Activated B cell treated with CpG ODN at 0.5 μM for 24 hours (primary cell): ENCODE data around the gene PTH1R. TPM values are rescaled to one million over a fixed set of nuclear protein-coding genes. Genes with fewer than 3 reads are reported as not detected.

Experiments
- ATAC-seq: fragments of 200-7000 bp; cut with Tn5 transposase; one replicate; pipeline ENCODE4 v1.10.0; 2021; ENCODE audit warnings: low read depth, mild to moderate bottlenecking, moderate library complexity
- CTCF ChIA-PET: fragments of 350-600 bp; sonication (Branson Sonifier 250); formaldehyde crosslinking; loops from one replicate; lab custom pipeline; 2021; ENCODE audit warnings: antibody characterized with exemption; lab: Charles Lee
- POLR2A ChIA-PET: fragments of 350-600 bp; sonication (Branson Sonifier 250); formaldehyde crosslinking; loops from one replicate; lab custom pipeline; 2021; ENCODE audit warnings: antibody characterized with exemption; lab: Charles Lee
- DNase-seq: peaks from one replicate; pipeline ENCODE4 v3.0.0; 2022
- H3K27ac Mint-ChIP-seq: one replicate; pipeline ENCODE4 v1.8.0; 2020; ENCODE audit warnings: mixed read lengths
- H3K27me3 Mint-ChIP-seq: one replicate; pipeline ENCODE4 v1.8.0; 2021; ENCODE audit warnings: mixed read lengths
- H3K36me3 Mint-ChIP-seq: one replicate; pipeline ENCODE4 v1.8.0; 2021; ENCODE audit warnings: low read depth, mixed read lengths
- H3K4me1 Mint-ChIP-seq: one replicate; pipeline ENCODE4 v1.8.0; 2021; ENCODE audit warnings: mixed read lengths
- H3K4me3 Mint-ChIP-seq: one replicate; pipeline ENCODE4 v1.8.0; 2020; ENCODE audit warnings: mild to moderate bottlenecking, mixed read lengths
- H3K9me3 Mint-ChIP-seq: one replicate; pipeline ENCODE4 v1.8.0; 2020; ENCODE audit warnings: mixed read lengths
- intact Hi-C: fragments of 100-400 bp; cut with micrococcal nuclease; formaldehyde crosslinking; loops from one replicate; pipeline ENCODE4 v1.15.1; 2024
- total RNA-seq: library from RNA; stranded (reverse); gene quantifications from 2 replicates; pipeline ENCODE4 v1.2.3, GENCODE V29; 2022
- TF ChIP-seq, protein P1 (sequence below): fragments of 200-600 bp; IDR thresholded peaks from one replicate; pipeline ENCODE4 v1.8.0; 2022; ENCODE audit warnings: antibody characterized with exemption, mild to moderate bottlenecking

Gene PTH1R
- total RNA-seq, 1 donor from 2014 or later: not detected

DNA sequence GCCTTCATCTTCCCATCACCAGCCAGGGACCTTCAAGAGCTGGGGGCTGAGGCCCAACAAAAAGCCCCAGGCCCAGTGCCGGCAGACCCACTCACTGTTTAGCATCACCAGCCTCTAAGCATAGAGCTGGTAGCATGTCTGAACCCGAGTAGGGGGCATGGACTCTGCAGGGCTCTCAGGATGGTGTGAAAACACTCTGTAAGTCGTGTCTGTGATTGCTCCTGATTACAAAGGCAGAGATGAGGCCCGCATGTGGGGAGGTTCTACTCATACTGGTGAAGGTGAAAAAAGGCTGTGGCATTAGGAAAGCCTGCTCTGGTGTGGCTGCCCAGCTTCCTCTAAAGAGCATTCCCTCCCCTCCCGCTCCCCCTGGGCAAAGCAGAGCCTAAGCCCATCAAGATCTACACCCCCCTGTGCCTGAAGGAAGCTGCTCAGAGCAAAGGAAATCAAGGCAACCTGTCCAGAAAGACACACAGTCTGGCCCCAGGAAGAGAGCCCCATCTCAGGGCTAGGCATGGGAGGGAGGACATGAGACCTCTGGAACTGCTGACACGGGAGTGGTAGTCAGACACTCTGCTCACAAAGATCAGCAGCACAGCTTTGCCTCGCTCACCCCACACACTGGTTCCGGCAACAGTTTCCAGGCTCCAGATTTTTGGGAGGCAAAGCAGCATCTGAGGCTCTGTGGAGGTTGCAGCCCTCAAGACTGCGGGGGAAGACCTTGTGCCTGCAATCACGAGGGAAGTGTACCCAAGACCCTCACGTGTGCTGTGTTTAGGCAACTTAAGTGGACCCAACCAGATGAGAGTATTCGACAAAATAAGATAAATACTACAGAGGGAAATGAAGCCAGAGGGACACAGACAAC lies 62.3 kb downstream of the PTH1R start:
- H3K27ac Mint-ChIP-seq: peak overlapping the region; percentile 78
- TF ChIP-seq, protein P1, sequence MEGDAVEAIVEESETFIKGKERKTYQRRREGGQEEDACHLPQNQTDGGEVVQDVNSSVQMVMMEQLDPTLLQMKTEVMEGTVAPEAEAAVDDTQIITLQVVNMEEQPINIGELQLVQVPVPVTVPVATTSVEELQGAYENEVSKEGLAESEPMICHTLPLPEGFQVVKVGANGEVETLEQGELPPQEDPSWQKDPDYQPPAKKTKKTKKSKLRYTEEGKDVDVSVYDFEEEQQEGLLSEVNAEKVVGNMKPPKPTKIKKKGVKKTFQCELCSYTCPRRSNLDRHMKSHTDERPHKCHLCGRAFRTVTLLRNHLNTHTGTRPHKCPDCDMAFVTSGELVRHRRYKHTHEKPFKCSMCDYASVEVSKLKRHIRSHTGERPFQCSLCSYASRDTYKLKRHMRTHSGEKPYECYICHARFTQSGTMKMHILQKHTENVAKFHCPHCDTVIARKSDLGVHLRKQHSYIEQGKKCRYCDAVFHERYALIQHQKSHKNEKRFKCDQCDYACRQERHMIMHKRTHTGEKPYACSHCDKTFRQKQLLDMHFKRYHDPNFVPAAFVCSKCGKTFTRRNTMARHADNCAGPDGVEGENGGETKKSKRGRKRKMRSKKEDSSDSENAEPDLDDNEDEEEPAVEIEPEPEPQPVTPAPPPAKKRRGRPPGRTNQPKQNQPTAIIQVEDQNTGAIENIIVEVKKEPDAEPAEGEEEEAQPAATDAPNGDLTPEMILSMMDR: no peak
- intact Hi-C loops: loop anchor here (2.0 kb wide), 1 partner anchor 13 kb away; no protein-coding TSS in a partner anchor
- POLR2A ChIA-PET: interaction anchor here (1.3 to 2.4 kb wide), 3 partner anchors 9 to 36 kb away, joined by 3 to 8 read pairs (median 5); no protein-coding TSS in a partner anchor
- H3K4me1 Mint-ChIP-seq: peaks cover 88% of the 10 kb centered on the region
- H3K27me3 Mint-ChIP-seq: no peaks in the 10 kb centered on the region
- no peak overlapping the region for H3K4me3 Mint-ChIP-seq
- H3K36me3 Mint-ChIP-seq: peaks cover 73% of the 10 kb centered on the region
- ATAC-seq (no peak), DNase-seq (no peak)
- CTCF ChIA-PET: interaction anchor here (1.2 kb wide), 1 partner anchor 9 kb away, joined by 4 read pairs; no protein-coding TSS in a partner anchor
- H3K9me3 Mint-ChIP-seq: no peaks in the 10 kb centered on the region

DNA sequence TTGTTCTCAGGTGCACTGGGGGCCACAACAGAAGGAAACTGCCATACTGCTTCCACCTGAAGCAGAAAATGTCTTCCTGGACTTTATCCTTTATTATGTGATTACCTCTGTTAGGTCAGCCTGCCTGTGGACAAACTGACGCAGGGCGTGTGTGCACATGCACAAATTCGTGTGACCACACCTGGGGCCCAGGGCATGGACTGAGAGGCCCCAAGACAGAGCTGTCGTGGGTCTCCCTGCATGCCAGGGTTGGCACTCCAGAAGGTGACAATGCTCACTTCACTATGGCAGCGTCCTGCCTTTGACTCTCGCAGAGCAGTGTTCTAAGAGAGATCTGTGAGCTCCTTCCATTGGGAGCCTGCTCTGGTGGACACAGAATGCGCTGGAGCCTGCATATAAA lies 64.6 kb downstream of the PTH1R start:
- POLR2A ChIA-PET: interaction anchor here (0.9 kb wide), 1 partner anchor 17 kb away, joined by 4 read pairs; no protein-coding TSS in a partner anchor
- DNase-seq (no peak), ATAC-seq (no peak)
- Mint-ChIP-seq H3K4me3 (no peak overlapping the region), H3K9me3 (no peaks in the 10 kb centered on the region), H3K4me1 (peaks cover 92% of the 10 kb centered on the region), H3K27ac (no peak overlapping the region), H3K36me3 (peaks cover 75% of the 10 kb centered on the region), H3K27me3 (no peaks in the 10 kb centered on the region)
- intact Hi-C loops: no loop called here
- TF ChIP-seq, protein P1: no peak
- CTCF ChIA-PET: no interaction called here

DNA sequence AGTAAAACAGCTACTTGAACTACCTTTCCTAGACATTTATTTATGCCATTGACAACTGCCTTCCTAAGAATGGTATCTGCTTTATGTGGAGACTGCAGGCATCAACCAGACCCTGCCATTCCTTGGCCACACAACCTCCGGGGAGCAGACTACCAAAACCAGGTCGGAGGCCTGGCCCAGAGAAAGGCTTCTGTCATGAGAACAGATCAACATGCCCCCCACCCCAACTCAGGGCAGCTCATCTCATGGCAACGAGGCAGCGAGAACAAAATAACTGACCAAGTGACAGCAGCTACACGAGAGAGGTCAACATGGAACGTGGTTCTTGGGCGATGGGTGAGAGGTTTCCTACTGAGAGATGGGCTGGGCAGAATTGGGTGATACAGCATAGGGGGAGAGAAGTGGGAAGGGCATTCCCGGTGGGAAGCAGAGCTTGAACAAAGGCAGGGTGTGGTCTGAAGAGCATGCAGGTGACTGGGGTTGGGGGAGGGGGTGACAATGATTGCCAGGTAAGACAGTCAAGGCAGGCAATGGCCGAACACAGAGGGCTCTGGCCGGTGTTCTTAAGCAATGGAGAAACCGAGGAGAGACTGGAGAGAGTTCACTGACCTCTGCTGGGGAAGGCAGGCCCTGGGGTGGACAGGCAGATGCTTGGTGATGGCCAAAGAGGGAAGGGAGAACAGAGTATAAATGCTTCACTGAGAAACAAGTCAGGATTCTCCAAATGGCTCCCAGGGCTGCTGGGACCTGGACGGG lies 65.1 kb downstream of the PTH1R start:
- peaks cover 75% of the 10 kb centered on the region for H3K36me3 Mint-ChIP-seq
- intact Hi-C loops: no loop called here
- ChIA-PET POLR2A (no interaction called here), CTCF (no interaction called here)
- DNase-seq (no peak), ATAC-seq (no peak)
- no peak overlapping the region for H3K4me3 Mint-ChIP-seq
- peaks cover 95% of the 10 kb centered on the region for H3K4me1 Mint-ChIP-seq
- H3K27me3 Mint-ChIP-seq: no peaks in the 10 kb centered on the region
- H3K27ac Mint-ChIP-seq: peak overlapping the region; percentile 88
- TF ChIP-seq, protein P1: no peak
- no peaks in the 10 kb centered on the region for H3K9me3 Mint-ChIP-seq

DNA sequence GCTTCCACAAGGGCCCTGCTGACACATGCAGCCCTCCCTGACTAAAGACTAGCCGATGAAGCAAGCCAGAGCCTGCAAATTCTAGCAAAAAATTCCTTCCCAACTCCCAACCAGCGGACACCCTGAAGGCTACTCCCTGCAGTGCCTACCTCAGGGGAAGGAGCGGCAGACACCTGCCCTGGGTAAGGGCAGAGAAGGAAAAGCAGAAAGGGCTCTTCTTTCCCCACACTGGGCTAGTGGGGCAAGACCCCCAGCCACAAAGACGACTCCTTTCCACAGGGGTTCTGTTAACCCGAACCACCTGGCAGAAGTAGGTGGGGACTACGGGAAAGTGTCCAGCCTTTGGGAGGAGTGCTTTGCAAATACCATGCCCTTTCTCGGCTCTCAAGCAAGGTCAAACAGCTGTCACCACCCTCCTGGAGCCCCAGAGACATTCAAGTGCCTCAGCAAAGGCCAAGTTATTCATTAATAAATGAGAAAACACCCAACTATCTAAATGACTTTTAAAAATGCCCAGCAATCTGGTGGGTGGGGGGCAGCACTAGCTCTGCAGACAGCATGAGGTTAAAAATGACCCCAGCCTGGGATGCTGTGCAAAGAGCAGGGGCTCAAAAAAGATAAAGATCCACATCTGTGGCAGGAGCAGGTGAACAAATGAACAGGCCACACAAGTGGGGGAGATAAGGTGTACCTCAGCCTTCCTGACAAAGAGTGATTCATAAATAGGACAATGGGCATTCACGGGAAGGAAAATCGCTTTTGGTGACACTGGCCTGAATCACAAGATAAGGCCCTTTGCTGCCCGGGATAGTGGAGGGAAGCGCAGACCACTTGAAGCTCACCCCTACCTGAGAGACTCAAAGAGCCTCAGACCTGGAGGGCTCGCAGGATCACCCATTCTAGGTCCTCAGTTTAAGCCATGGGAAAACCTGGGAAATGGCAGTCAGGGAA lies 66.0 kb downstream of the PTH1R start:
- TF ChIP-seq, protein P1: no peak
- ChIA-PET CTCF (interaction anchor here (1.0 to 1.2 kb wide), 2 partner anchors 10 to 13 kb away, joined by 3 to 4 read pairs; no protein-coding TSS in a partner anchor), POLR2A (interaction anchor here (1.2 to 1.5 kb wide), 3 partner anchors 10 to 33 kb away, joined by 3 to 5 read pairs (median 4); partner anchors contain the start of gene CCDC12)
- Mint-ChIP-seq H3K9me3 (no peaks in the 10 kb centered on the region), H3K36me3 (peaks cover 75% of the 10 kb centered on the region), H3K4me3 (peak overlapping the region; percentile 53), H3K27me3 (no peaks in the 10 kb centered on the region), H3K27ac (peak overlapping the region; percentile 88), H3K4me1 (peaks cover 95% of the 10 kb centered on the region)
- DNase-seq: no peak
- intact Hi-C loops: no loop called here
- peak; percentile 45 for ATAC-seq
